Esophagus (tissue), 2 donors: ENCODE data around the gene CDK6. TPM values are rescaled to one million over a fixed set of nuclear protein-coding genes. Genes with fewer than 3 reads are reported as not detected.

ENCODE experiments used
- H3K27ac ChIP-seq, 2 donors: one replicate each; pipeline ENCODE4 v1.5.1; 2013; ENCODE audit warnings: low read depth in 2 of 2, mild to moderate bottlenecking in 2 of 2, inconsistent platforms in 1 of 2, low read length in 1 of 2, moderate library complexity in 1 of 2
- H3K27me3 ChIP-seq, 2 donors: one replicate each; pipeline ENCODE4 v1.6.1; 2013; ENCODE audit warnings: low read length in 2 of 2, control low read depth in 1 of 2, mild to moderate bottlenecking in 1 of 2; ENCODE audit not compliant: insufficient read depth in 2 of 2, control insufficient read depth in 1 of 2
- H3K36me3 ChIP-seq, 2 donors: one replicate each; pipeline ENCODE4 v1.6.1; 2013; ENCODE audit warnings: low read length in 1 of 2; ENCODE audit not compliant: control insufficient read depth in 2 of 2, insufficient read depth in 2 of 2
- H3K4me1 ChIP-seq, 2 donors: one replicate each; pipeline ENCODE4 v1.6.1; 2013; ENCODE audit warnings: low read length in 1 of 2; ENCODE audit not compliant: control insufficient read depth in 2 of 2, insufficient read depth in 2 of 2
- H3K4me3 ChIP-seq, 2 donors: one replicate each; pipeline ENCODE4 v1.5.1; 2013; ENCODE audit warnings: low read length in 2 of 2, mild to moderate bottlenecking in 2 of 2, low read depth in 1 of 2, moderate library complexity in 1 of 2
- H3K9me3 ChIP-seq, 2 donors: one replicate each; pipeline ENCODE4 v1.6.1; 2013; ENCODE audit warnings: mild to moderate bottlenecking in 2 of 2, low read depth in 1 of 2, low read length in 1 of 2, moderate library complexity in 1 of 2; ENCODE audit not compliant: control insufficient read depth in 2 of 2, insufficient read depth in 1 of 2
- WGBS, 2 donors: extraction: QIAGEN DNeasy Blood & Tissue Kit; methylation state at CpG; one replicate each; pipeline ENCODE4 v1.1.7; 2013; 5-methylcytosine and 5-hydroxymethylcytosine counted together
- polyA plus RNA-seq, 2 donors: library from polyadenylated mRNA; stranded (reverse); fragments of 200-250 nt; gene quantifications; one replicate each; pipeline ENCODE4 v1.2.3, GENCODE V29; 2013
- donor health status: healthy with polysubstance abuse.
- donor health status: Bipolar disorder and iron deficiency.

Gene CDK6
- polyA plus RNA-seq, 2 donors = 1.4 to 2.2 TPM

DNA sequence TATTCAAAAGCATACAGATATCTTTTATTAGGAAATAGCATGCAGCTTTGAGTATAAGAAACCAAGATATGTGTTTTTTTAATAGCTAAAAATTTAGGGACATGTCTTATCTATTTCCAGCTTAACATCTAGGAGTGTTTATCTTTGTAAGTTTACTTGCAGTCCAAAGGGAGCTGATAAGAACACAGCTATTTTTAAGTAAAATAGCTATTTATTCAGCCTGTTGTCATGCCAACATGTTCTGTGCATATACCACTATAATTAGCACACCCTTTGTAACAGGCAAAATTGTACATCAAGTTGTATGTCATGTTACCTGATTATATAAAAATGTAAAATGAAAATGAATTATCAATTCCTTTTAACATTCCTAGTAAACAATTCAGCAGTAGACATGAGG, 275.8 kb downstream of the CDK6 start:
- Histone ChIP-seq H3K9me3 (no peaks in the 10 kb centered on the region), H3K27me3 (no peaks in the 10 kb centered on the region), H3K36me3 (peaks cover 0 to 3% of the 10 kb centered on the region in 2 donors), H3K27ac (no peak overlapping the region), H3K4me1 (no peaks in the 10 kb centered on the region), H3K4me3 (no peak overlapping the region)

DNA sequence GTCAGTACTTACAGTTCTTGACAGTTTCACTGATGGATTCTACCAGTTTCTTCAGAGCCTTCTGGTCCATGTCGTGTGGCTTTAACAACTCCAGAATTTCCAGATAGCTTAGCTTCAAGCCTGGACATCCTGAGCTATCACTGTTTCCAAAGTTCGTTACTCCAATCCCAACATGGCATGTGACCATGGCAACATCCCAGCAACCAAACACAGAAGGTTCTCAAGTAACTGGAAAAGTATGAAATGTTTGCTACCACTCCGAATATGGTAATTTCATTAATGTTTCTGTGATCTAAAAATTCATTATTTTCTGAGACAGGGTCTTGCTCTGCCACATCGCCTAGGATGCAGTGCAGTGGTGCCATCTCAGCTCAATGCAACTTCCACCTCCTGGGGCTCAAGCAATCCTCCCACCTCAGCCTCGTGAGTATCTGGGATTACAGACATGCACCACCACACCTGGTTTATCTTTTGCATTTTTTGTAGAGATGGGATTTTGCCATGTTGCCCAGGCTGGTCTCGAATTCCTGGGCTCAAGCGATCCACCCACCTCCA, 278.5 kb downstream of the CDK6 start:
- Histone ChIP-seq H3K4me1 (no peaks in the 10 kb centered on the region), H3K4me3 (no peak overlapping the region), H3K36me3 (no peaks in the 10 kb centered on the region), H3K27me3 (no peaks in the 10 kb centered on the region), H3K9me3 (no peaks in the 10 kb centered on the region), H3K27ac (no peak overlapping the region)
- WGBS, 2 donors = 84 to 85% methylated on average over 7 of the region's 7 CpGs

DNA sequence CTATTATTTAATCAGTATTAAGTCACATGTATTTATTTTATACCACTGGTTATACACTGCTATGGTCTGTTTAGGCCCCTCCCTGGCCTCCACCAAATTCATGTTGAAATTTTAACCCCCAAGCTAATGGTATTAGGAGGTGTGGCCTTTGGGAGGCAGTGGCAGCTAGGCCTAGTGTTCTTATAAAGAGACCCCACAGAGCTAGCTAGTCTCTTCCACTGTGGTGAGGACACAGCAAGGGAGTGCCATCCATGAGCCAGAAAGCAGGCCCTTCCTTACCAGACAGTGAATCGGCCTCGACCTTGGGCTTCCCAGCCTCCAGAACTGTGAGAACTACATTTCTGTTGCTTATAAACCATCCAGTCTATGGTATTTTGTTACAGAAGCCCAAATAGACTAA, 279.1 kb downstream of the CDK6 start:
- Histone ChIP-seq H3K27ac (no peak overlapping the region), H3K4me3 (no peak overlapping the region), H3K9me3 (no peaks in the 10 kb centered on the region), H3K27me3 (no peaks in the 10 kb centered on the region), H3K4me1 (no peaks in the 10 kb centered on the region), H3K36me3 (no peaks in the 10 kb centered on the region)
- WGBS, 2 donors = 92 to 93% methylated on average over 2 of the region's 2 CpGs

Other genes starting within 250 kb of the CDK6 start
- gene FAM133B, start 246.2 kb downstream of the CDK6 start, polyA plus RNA-seq = 10 to 100 TPM; 12.3 to 19.2 TPM